Stimulated activated CD4-positive, alpha-beta T cell treated with anti-CD3 and anti-CD28 coated beads, Interleukin-15, amount 100 ng/mL, for 1 hour (primary cell): ENCODE measurements around the gene FLCN.

Experiments
- DNase-seq, 2 donors: peaks; one replicate each; pipeline ENCODE4 v3.0.0-alpha.2; 2020; ENCODE audit warnings: low read depth in 1 of 2, low spot score in 1 of 2

FLCN gene

GRCh38 chr17:17170346-17170985, 66.5 kb downstream of the FLCN start:
- DNase-seq = no peak

DNA sequence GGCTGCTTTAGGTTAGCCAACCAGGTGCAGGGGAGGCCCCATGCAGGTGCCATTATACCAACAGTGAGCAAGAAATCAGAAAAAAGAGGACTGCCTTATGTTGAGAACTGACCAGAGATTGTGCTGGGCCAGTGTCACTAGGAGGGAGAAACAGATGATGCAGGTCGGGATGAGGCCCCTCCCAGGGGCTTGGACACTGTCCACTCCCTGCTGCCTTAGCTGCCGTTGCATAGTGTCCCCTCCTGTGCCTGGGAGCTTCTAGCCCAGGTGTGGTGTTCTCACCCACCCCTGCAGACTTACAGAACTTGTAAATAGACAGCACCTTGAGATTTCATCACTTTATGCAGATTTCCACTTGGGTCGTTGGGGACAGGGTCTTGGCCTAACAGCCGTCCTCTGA, 67.6 kb downstream of the FLCN start:
- DNase-seq = no peak

- DNase-seq = no peak
These were observed 68.6 kb downstream of the FLCN start for GRCh38 chr17:17168401-17168800.

GRCh38 chr17:17167986-17168385, 69.0 kb downstream of the FLCN start:
- DNase-seq = no peak

DNA sequence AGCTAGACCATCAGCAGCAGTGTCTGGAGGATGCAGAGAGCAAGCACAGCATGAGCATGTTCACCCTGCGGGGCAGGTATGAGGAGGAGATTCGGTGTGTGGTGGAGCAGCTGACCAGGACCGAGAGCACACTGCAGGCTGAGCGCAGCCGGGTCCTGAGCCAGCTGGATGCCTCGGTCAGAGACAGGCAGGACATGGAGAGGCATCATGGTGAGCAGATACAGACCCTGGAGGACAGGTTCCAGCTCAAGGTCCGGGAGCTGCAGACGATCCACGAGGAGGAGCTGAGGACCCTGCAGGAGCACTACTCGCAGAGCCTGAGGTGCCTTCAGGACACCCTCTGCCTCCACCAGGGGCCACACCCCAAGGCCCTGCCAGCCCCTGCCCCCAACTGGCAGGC, 69.6 kb downstream of the FLCN start:
- DNase-seq = no peak

DNA sequence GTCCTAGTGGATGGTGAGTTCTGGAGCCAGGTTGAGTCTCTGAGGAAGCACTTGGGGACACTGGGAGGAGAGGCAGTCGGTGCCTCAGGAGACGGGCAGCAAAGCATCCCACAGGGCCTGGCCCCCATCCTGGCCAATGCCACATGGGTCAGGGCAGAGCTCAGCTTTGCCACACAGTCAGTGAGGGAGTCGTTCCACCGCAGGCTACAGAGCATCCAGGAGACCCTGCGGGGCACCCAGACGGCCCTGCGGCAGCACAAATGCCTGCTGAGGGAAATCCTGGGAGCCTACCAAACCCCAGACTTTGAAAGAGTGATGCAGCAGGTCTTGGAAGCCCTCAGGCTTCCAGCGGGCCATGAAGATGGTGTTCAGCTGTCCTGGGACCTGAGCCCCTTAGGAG, 70.5 kb downstream of the FLCN start:
- no peak for DNase-seq

DNA sequence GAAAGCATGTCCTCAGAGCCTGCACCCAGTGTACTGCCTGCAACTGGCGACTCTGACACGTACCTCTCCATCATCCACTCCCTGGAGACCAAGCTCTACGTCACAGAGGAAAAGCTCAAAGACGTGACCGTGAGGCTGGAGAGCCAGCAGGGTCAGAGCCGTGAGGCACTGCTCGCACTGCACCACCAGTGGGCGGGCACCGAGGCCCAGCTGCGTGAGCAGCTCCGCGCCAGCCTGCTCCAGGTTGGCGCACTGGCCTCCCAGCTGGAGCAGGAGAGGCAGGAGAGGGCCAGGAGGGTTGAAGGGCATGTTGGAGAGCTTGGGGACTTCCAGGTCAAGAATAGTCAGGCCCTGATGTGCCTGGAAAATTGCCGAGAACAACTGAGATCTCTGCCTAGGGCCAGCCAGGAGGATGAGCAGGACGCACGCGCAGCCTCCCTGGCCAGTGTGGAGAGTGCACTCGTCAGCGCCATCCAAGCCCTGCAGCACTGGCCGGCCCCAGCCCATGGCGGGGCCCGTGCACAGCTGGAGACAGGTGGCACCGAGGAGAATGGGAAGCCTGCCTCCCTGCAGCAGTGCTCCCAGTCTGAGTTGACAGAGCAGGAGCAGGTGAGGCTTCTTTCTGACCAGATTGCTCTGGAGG, 71.2 kb downstream of the FLCN start:
- DNase-seq = no peak

DNA sequence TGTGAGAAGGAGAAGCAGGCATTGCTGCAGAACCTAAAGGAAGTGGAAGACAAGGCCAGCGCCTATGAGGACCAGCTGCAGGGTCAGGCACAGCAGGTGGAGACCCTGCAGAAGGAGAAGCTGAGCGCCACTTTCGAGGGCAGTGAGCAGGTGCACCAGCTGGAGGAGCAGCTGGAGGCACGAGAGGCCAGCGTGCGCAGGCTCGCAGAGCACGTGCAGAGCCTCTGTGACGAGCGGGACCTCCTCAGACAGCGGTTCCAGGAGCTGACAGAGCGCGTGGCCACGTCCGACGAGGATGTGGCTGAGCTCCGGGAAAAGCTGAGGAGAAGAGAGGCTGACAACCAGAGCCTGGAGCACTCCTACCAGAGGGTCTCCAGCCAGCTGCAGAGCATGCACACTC, 72.3 kb downstream of the FLCN start:
- no peak for DNase-seq

DNA sequence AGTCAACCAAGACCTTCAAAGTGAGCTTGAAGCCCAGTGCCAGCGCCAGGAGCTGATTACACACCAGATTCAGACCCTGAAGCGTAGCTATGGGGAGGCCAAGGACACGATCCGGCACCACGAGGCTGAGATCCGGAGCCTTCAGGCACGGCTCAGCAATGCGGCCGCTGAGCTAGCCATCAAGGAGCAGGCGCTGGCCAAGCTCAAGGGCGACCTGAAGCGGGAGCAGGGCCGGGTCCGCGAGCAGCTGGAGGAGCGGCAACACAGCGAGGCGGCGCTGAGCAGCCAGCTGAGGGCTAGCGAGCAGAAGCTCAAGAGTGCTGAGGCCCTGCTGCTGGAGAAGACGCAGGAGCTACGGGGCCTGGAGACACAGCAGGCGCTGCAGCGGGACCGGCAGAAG, 72.8 kb downstream of the FLCN start:
- DNase-seq = no peak
